Measurements from ENCODE around the gene EPN1. TPM values are rescaled to one million over a fixed set of nuclear protein-coding genes. Genes with fewer than 3 reads are reported as not detected.

The EPN1 gene
- polyA plus RNA-seq, 6 donors from 2014 or later: 1.0 to 28.9 (median 13.8) TPM

DNA sequence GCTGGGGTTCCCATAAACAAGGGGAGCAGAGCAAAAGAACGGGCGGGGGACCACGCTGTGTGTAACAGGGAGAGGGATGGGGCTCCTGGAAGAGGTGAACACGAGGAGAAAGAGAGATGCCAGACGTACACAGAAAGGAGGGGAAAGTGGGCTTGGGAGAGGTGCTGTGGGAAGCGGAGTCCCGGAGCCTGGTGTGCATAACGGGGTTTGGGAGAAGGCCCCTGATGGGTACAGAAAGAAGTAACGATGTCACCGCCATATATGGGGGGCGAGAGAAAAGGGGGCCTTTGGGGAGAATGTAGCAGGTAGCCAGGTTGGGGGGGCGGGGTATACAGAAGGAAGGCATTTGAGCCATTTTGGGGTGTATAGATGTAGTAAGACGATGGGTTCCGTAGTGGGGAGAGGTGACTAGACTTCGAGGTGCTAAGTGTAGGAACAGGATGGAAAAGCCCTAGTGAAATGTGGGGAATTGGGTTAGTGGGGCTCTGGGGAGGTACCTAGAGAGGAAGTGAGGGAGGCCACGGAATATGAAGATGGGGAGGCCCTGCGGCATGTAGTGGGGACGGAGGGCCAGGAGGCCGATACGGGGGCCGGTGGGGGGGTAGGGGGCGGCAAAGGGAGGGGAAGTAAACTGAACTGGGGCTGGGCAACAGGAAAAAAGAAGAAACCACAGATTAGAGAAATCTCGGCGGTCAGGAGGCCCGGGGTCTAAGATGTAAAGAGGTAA, 33.4 kb upstream of the EPN1 start:
- H3K4me1 Mint-ChIP-seq: peaks cover 48 to 72% (median 66%) of the 10 kb centered on the region in 3 donors
- peak overlapping the region; percentile 91 to 99 (median 94) for H3K4me3 Mint-ChIP-seq
- peak; percentile 36 for DNase-seq
- peak in 1 of 2 donors; percentile 2 for ATAC-seq (ENCODE audit: low read depth in 2 of 2)
- peak overlapping the region; percentile 53 to 95 (median 90) for H3K27ac Mint-ChIP-seq
- no peaks in the 10 kb centered on the region for H3K27me3 Mint-ChIP-seq
- peaks cover 0 to 3% (median 0%) of the 10 kb centered on the region in 7 donors for H3K9me3 Mint-ChIP-seq
- H3K36me3 Mint-ChIP-seq: peaks cover 0 to 7% of the 10 kb centered on the region in 2 donors

DNA sequence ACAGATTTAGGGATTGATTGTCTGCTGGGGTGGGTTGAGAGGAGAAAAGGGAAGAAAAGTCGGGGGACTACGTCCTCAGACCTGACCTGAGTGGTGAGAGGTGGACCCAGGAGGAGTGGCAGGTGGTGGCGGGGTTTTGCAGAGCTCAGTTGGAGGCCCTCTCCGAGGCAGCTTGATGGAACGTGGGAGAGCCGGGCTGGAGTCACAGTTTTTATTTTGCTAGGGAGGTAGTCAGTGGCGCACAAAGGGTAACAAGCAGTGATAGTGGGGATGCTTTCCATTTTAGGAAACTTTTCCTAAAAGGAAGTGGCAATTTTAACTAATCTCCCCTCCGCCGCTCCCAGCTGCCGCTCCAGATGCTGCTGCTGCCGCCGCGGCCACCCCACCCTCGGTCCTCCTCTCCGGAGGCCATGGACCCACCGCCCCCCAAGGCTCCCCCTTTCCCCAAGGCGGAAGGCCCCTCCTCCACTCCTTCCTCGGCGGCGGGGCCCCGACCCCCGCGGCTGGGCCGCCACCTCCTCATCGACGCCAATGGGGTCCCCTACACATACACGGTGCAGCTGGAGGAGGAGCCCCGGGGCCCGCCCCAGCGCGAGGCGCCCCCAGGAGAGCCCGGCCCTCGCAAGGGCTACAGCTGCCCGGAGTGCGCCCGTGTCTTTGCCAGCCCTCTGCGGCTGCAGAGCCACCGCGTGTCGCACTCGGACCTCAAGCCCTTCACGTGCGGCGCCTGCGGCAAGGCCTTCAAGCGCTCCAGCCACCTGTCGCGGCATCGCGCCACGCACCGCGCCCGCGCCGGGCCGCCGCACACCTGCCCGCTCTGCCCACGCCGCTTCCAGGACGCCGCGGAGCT, 32.6 kb upstream of the EPN1 start:
- Mint-ChIP-seq H3K27me3 (no peaks in the 10 kb centered on the region), H3K27ac (peak overlapping the region; percentile 91 to 99 (median 96)), H3K4me1 (peaks cover 44 to 72% (median 65%) of the 10 kb centered on the region in 3 donors), H3K36me3 (peaks cover 0 to 7% of the 10 kb centered on the region in 2 donors), H3K4me3 (peak overlapping the region; percentile 91 to 99 (median 97)), H3K9me3 (peaks cover 0 to 3% (median 0%) of the 10 kb centered on the region in 7 donors)
- DNase-seq (peak; percentile 46), ATAC-seq (ENCODE audit: low read depth in 2 of 2) (peak in 1 of 2 donors; percentile 11)

DNA sequence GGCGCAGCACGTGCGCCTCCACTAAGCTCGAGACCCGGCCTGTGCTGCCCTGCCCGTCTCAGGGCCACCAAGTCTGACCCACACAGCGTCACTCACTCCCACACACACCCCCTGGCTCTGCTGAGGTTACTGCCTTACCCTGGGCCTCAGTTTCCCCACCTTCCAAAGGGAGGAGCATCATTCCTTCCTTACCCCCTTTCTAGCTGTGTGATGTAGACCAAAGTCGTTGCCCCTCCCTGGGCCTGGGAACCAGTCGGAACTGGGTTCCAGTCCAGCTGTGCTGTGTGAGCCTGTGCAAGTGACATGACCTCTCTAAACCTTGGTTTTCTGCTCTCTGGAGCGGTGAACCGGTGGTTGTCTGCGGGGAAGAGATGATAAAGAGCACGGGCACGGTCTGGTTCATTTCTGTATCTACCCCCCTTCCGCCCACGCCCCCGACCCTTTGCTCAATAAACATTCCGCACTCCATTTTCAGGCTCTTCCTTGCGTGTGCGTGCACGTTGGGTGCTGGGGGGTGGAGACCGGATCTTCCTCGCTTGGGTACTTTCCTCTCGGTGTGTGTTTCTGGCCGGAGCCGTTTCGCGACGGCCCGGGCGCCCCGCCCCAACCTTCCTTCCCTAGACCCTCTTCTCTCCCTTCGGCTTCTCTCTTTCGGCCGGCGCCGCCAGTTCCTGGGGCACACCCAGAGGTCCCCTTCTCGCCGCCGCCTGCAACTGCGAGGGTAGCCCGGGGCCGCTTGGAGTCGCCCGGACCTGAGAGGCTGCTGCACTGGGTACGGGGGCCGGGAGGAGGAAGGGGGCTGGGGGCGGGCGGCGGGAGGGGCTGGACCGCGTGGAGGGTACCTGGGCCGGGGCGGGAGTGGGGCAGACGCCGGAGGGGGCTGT, 31.8 kb upstream of the EPN1 start, which contains the start of gene ZNF581:
Gene ZNF581, plus strand, starts transcription at position 647 of the 884 bp plus-strand sequence. CDS start 923 bp downstream, outside the sequence.
- H3K36me3 Mint-ChIP-seq: no peaks in the 10 kb centered on the region
- H3K4me3 Mint-ChIP-seq: peak within 1 kb of the TSS; percentile 91 to 99 (median 97)
- ATAC-seq (ENCODE audit: low read depth in 2 of 2) (peak; percentile 26 to 54), DNase-seq (peak; percentile 77)
- H3K9me3 Mint-ChIP-seq: peaks cover 0 to 2% (median 0%) of the 10 kb centered on the region in 7 donors
- H3K27ac Mint-ChIP-seq: peak within 1 kb of the TSS; percentile 91 to 99 (median 96)
- H3K27me3 Mint-ChIP-seq: no peaks in the 10 kb centered on the region
- H3K4me1 Mint-ChIP-seq: peaks cover 38 to 67% (median 61%) of the 10 kb centered on the region in 3 donors

DNA sequence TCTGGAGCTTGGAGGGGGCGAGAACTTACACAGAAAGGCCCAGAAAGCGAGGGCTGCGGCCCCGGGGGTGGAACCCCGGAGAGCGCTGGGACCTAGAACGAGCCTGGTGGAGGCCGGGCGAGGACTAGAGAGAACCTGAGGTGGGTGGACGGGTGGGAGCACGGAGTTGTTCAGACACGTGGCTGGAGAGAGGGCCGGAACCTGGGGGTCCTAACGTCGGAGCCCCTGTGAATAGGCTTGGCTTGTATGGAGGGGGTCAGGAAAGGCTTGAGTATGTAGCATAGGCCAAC, 31.2 kb upstream of the EPN1 start:
- Mint-ChIP-seq H3K36me3 (no peaks in the 10 kb centered on the region), H3K4me3 (peak overlapping the region; percentile 91 to 99 (median 96)), H3K9me3 (peaks cover 0 to 2% (median 0%) of the 10 kb centered on the region in 7 donors), H3K4me1 (peaks cover 41 to 64% (median 63%) of the 10 kb centered on the region in 3 donors), H3K27ac (peak overlapping the region; percentile 30 to 98 (median 85)), H3K27me3 (no peaks in the 10 kb centered on the region)
- DNase-seq: no peak
- no peak for ATAC-seq (ENCODE audit: low read depth in 2 of 2)

DNA sequence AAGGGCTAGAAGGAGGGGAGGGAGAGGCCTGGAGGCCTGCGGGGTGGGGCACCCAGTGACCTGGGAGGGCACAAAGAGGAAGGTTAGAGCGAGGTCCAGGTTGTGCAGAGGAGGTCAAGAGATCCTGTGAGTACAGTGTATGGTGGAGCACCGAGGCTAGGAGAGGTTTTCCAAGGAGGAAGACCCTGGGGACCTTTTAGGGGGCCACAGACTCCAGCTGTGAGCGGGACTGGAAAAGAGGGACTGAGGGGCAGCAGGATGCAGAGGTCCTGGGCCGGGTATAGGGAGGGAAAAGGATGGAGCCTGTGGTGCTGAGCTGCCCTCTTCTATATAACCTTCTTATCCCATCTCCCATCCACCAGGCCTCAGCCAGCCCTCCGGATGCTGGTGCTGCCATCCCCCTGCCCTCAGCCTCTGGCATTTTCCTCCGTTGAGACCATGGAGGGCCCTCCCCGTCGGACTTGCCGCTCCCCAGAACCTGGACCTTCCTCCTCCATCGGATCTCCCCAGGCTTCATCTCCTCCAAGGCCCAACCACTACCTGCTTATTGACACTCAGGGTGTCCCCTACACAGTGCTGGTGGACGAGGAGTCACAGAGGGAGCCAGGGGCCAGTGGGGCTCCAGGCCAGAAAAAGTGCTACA, 30.7 kb upstream of the EPN1 start:
- Mint-ChIP-seq H3K27me3 (no peaks in the 10 kb centered on the region), H3K4me1 (peaks cover 40 to 68% (median 63%) of the 10 kb centered on the region in 3 donors), H3K4me3 (peak overlapping the region; percentile 91 to 99 (median 96)), H3K9me3 (no peaks in the 10 kb centered on the region), H3K36me3 (no peaks in the 10 kb centered on the region), H3K27ac (peak overlapping the region; percentile 36 to 98 (median 88))
- DNase-seq (no peak), ATAC-seq (ENCODE audit: low read depth in 2 of 2) (no peak)

DNA sequence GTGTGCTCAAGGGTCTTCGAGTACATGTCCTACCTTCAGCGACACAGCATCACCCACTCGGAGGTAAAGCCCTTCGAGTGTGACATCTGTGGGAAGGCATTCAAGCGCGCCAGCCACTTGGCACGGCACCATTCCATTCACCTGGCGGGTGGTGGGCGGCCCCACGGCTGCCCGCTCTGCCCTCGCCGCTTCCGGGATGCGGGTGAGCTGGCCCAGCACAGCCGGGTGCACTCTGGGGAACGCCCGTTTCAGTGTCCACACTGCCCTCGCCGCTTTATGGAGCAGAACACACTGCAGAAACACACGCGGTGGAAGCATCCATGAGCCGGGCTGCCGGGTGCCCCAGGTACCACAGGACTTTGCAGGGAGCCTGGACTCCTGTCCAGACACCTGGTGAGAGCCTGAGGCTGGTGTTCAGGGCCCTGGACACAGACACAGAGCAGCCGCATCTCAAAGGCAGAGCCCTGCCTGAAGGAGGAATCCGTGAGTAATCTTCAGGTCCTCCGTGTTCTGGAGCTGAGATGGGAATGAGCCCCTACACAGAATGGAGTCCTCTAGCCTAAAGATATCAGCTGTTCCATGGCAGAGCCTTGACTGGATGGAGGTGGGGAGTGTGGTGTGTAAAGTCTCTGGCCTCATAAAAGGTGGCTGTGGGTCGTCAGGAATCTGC, 30.0 kb upstream of the EPN1 start:
- ATAC-seq (ENCODE audit: low read depth in 2 of 2) (no peak), DNase-seq (no peak)
- peaks cover 47 to 72% (median 64%) of the 10 kb centered on the region in 3 donors for H3K4me1 Mint-ChIP-seq
- no peaks in the 10 kb centered on the region for H3K27me3 Mint-ChIP-seq
- H3K36me3 Mint-ChIP-seq: no peaks in the 10 kb centered on the region
- H3K27ac Mint-ChIP-seq: peak overlapping the region in 4 of 6 donors; percentile 33 to 95 (median 37)
- no peaks in the 10 kb centered on the region for H3K9me3 Mint-ChIP-seq
- H3K4me3 Mint-ChIP-seq: peak overlapping the region; percentile 57 to 98 (median 93)

DNA sequence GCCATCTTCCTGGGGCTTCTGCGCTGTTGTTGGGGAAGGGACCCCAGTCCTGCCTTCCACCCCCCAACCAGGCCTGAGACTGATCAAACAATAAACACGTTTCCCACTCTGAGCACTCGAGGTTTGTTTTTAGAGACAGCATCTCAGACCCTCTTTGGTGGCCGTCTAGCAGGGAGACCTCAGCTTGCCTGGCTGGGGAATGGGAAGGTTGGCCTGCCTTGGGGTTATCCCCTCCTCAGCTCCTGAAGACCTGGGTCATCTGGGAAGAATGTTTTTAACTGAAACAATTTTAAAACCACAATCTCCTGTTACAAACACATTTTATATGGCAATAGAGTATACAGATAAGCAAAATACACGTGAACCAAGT, 29.5 kb upstream of the EPN1 start:
- Mint-ChIP-seq H3K9me3 (no peaks in the 10 kb centered on the region), H3K4me1 (peaks cover 52 to 72% (median 64%) of the 10 kb centered on the region in 3 donors), H3K27me3 (no peaks in the 10 kb centered on the region), H3K36me3 (no peaks in the 10 kb centered on the region), H3K27ac (peak overlapping the region in 3 of 6 donors; percentile 13 to 44 (median 33)), H3K4me3 (peak overlapping the region; percentile 38 to 95 (median 66))
- DNase-seq (no peak), ATAC-seq (ENCODE audit: low read depth in 2 of 2) (no peak)

DNA sequence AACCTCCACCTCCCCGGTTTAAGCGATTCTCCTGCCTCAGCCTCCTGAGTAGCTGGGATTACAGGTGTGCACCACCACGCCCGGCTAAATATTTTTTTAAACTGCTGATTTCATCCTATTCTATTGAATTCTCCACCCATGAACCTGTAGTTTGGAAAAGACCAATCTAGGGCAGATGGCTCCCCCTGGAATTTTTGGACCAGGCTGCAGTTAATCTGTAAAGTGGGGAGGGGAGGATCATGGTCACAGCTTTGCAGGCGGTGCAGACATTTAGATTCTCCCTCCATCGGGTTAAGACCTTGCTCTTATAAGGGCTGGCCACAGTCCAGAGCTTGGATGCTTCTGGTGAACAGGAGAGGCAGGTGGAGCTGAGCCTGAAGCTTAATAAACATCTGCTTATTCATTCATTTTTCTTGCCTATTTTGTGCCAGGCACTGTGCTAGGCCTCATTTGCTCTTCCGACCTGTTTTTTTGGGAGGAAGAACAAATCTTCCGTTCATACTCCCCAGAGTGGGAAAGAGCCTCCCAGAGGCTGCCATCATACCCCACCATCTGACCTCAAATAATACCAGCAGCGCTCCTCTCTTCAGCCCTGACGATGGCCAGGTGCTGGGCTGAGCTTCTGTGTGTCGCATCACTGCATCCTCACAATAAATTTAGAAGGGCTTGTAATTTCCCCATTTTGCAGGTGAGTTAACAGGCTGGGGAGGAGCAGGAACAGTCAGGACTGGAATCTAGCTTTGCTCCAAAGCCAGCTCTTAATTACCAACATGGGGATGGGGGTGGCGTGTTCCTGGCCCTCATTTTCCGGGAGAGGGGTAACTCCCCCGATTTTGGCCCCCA, 27.9 kb upstream of the EPN1 start:
- peak overlapping the region; percentile 91 to 98 (median 97) for H3K4me3 Mint-ChIP-seq
- DNase-seq: peak; percentile 71
- H3K9me3 Mint-ChIP-seq: no peaks in the 10 kb centered on the region
- peak; percentile 63 to 67 for ATAC-seq (ENCODE audit: low read depth in 2 of 2)
- H3K27me3 Mint-ChIP-seq: no peaks in the 10 kb centered on the region
- H3K27ac Mint-ChIP-seq: peak overlapping the region; percentile 85 to 98 (median 92)
- H3K36me3 Mint-ChIP-seq: peaks cover 0 to 5% of the 10 kb centered on the region in 2 donors
- H3K4me1 Mint-ChIP-seq: peaks cover 50 to 74% (median 61%) of the 10 kb centered on the region in 3 donors

DNA sequence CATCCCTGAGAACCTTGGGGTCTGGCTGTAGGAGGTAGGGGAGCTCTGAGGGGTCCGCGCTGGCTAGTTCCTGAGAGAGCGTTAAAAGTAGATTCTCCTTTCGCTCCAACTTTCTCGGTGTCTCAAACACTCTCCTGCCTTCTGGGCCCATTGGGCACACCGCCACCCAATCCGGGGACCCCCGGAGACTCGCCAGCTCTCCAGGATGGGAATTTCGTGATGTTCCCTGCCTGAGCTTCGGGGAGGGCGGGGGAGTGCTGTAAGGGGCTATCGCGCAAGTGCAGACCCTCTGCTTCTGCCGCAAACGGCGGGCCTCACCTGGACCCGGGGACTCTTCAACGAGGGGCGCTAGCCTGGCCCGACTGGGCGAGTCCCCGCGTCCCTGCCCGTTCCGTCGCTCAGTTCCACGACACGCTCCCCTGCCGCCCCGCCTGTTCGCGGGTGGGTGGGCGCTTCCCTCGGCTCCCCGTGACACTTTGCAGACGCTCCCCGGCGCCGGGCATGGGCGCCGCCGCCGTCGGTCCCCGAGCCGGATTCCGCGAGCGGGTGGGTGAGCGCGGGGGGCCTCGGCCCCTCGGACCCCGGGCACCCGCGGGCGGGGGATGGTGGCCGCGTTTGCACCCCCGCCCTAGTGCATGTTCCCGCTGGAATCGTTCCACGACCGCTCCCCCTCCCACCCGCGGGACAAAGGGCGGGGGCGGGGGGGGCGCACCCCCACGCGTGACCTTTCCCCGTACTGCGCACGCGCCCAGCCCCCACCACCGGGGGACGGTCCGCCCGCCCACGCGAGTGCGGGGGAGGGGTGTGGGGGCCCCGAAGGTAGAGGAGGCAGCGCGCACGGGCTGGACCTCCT, 27.1 kb upstream of the EPN1 start, which contains the start of gene CCDC106:
Gene CCDC106, plus strand, starts transcription at position 481 of the 853 bp plus-strand sequence. CDS start 835 bp downstream, outside the sequence.
- peaks cover 49 to 71% (median 59%) of the 10 kb centered on the region in 3 donors for H3K4me1 Mint-ChIP-seq
- no peaks in the 10 kb centered on the region for H3K27me3 Mint-ChIP-seq
- H3K36me3 Mint-ChIP-seq: peaks cover 0 to 5% of the 10 kb centered on the region in 2 donors
- ATAC-seq (ENCODE audit: low read depth in 2 of 2): peak; percentile 41 to 49
- peak; percentile 67 for DNase-seq
- H3K4me3 Mint-ChIP-seq: peak within 1 kb of the TSS; percentile 91 to 98 (median 97)
- H3K9me3 Mint-ChIP-seq: no peaks in the 10 kb centered on the region
- H3K27ac Mint-ChIP-seq: peak within 1 kb of the TSS; percentile 87 to 98 (median 94)

DNA sequence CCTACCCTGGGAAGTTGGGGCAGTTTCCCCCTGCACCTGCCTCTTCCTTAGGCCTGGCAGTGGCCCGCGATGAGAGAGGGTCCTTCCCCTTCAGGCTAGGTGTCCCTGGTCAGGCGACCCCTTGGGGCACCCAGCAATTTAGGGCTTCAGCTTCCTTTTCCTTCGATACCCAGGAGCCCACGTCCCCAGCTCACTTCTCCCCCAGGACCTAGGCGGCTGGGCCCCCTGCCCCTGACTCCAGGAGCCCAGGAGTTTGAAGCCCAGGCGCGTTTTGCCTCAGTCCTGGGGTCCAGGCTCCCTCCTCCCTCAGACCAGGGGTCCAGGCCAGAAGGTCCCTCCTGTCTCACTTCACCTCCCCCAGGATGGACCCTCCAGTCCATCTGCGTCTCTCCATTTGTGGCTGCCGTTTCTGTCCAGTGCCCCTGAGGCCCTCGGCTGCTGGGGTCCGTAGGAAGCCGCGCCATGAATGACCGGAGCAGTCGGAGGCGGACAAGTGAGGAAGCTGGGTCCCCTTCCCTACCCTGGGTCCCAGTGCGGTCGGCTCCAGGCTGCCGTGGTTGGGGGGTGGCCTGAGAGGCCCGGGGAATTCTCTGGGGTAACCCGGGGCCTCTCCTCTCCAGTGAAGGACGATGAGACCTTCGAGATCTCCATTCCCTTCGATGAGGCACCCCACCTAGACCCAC, 26.3 kb upstream of the EPN1 start:
- H3K27ac Mint-ChIP-seq: peak overlapping the region in 5 of 6 donors; percentile 77 to 93 (median 87)
- DNase-seq: no peak
- H3K4me1 Mint-ChIP-seq: peaks cover 43 to 63% (median 59%) of the 10 kb centered on the region in 3 donors

More for the DNA sequence above, 26.3 kb upstream of the EPN1 start:
- Mint-ChIP-seq H3K4me3 (peak overlapping the region; percentile 81 to 98 (median 91)), H3K9me3 (no peaks in the 10 kb centered on the region), H3K36me3 (peaks cover 0 to 5% of the 10 kb centered on the region in 2 donors), H3K27me3 (no peaks in the 10 kb centered on the region)
- ATAC-seq (ENCODE audit: low read depth in 2 of 2): no peak

Measured in naive B cell (primary cell).